GM19468 (cell line): ENCODE measurements around the gene DACT2.
"Not testable (repeated sequence)": the region's sequence is repeated elsewhere in the genome, so short reads cannot be mapped to it uniquely, and the experiment has no call there.

ENCODE experiments used
- ATAC-seq: cut with Tn5 transposase; IDR thresholded peaks from one replicate; pipeline ENCODE4 v1.9.1; 2021; ENCODE audit warnings: mild to moderate bottlenecking, moderate library complexity, moderate number of reproducible peaks; ENCODE audit not compliant: unreplicated experiment; ENCODE audit errors: extremely low read depth

DACT2 gene

DNA sequence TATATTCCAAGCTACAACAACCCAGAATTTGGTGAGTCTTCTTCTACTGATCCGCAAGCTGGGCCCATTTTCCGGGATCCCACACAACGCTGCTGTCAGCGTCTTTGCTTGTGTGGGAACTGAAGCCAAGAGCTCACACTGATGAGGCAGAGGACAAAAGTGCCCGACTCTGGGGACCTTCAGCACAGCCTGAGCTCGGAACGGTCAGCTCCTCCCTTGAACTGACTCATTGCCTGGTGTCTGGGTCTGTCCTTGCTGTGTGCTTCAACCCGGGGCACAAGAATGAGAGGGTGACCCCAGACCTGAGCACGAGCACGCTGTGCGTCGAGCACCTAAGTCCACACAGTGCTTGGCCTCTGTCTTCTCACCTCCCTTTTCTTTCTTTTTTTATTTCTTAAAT, 33.5 kb downstream of the DACT2 start:
- no peak for ATAC-seq

DNA sequence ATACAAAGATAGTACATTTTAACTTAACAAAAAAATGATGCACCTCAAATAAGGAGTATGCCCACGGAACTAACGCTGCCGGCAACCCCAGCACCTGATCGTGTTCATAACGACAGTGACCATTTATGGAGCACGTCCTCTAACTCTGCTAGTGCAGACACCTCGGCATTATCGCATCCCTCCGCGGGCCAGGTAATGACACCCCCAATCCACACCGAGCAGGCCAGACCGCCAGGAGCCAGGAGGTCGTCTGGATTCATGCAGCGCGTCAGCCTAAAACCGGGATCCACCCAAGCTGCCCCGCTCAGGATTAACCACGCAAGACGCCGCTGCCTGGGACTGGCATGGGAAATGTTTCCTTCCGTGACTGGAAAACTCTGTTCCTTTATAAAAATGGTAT, 34.1 kb downstream of the DACT2 start:
- no peak for ATAC-seq

GRCh38 chr6:168284187-168284586, 35.4 kb downstream of the DACT2 start:
- no peak for ATAC-seq

GRCh38 chr6:168283686-168284025, 35.9 kb downstream of the DACT2 start:
- ATAC-seq = no peak

GRCh38 chr6:168282985-168283685, 36.4 kb downstream of the DACT2 start:
- no peak for ATAC-seq

GRCh38 chr6:168281826-168282225, 37.8 kb downstream of the DACT2 start:
- no peak for ATAC-seq

DNA sequence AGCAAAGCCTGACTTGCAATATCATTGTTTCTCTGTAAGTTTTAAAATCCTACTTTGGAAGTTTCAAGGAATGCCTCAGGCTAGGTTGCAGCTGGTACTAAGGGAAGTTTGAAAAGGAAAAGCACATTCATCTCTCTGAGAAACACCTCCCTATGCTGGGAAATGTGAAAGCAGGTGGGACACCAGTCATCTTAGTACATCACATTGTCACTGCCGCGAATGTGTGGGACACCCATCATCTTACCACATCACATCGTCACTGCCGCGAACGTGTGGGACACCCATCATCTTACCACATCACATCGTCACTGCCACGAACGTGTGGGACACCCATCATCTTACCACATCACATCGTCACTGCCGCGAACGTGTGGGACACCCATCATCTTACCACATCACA, 38.3 kb downstream of the DACT2 start:
- not testable (repeated sequence) for ATAC-seq

GRCh38 chr6:168280899-168281245, 38.7 kb downstream of the DACT2 start:
- ATAC-seq = no peak

- no peak for ATAC-seq
Observed at GRCh38 chr6:168280020-168280898, 39.3 kb downstream of the DACT2 start.

- ATAC-seq = no peak
Observed at GRCh38 chr6:168279403-168279935, 40.1 kb downstream of the DACT2 start.

DNA sequence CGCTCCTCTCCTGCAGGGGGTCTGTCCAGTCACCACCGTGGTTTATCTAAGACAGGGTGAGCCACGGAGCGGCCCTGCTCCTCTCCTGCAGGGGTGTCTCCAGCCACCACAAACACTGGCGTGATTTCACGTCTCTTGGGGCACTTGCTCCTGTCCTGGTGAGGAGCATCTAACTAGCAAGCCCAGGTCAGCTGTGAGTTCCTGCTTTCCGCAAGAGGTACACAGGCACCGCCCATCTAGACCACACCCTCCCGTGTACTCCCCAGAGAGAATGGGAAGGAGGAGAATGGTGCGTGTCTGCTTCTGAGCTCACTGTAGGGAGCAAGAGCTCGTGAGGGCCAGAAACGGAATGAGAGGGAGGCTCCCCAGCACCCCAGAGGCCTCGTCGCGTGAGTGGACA, 40.7 kb downstream of the DACT2 start:
- ATAC-seq = no peak

DNA sequence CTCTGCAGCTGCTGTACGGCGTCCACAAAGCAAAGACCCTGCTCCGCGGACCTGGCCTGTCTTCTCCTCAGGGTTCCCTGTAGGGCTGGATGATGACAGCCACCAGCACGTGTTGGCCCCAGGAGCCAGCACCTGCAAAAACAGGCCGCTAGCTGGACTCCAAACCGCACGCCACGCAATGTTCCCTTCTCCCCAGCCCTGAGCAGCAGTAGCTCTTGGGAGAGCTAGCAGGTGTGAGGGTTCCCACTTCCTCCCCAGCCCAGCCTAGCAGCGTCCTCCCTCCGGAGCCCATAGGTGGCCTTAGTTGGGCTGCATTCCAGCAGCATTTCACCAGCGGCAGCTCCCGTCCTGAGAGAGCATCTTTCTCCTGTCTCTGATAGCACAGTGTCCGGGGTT, 42.3 kb downstream of the DACT2 start:
- ATAC-seq = no peak

DNA sequence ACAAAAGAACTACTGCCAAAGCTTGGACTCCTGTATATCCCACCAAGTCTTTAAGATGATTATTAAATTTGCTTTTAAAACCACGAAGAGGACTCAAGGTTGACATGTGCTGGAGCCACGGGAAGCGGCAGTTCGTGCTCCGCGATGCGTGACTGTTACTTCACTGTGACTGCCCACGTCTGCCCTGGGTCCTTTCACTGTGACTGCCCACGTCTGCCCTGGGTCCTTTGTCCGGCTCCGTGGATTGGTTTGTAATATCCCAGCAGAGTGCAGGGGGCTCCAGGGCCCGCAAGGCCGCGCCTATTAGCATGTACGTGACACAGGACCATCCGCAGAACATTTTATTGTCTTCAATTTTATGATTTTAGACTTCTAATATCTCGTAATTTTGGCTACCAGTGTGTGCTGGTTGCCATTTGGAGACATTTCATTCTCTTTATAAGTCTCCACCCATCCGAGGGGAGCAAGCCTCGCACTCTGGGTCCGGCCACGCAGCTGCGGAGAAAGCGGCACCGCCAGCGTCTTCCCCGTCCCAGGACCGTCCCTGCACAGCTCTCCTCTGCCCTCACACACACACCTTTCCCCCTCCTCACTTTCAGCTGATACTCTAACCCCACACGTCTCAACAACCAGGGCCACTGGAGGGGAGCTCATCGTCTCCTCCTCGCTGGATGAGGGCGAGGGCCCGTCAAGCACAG, 42.9 kb downstream of the DACT2 start:
- ATAC-seq = no peak

- no peak for ATAC-seq
Observed at GRCh38 chr6:168275168-168275567, 44.4 kb downstream of the DACT2 start.

- no peak for ATAC-seq
Observed at GRCh38 chr6:168274037-168274952, 45.3 kb downstream of the DACT2 start.

- ATAC-seq = no peak
Observed at GRCh38 chr6:168273441-168274036, 46.0 kb downstream of the DACT2 start.

- no peak for ATAC-seq
Observed at GRCh38 chr6:168272415-168273325, 46.9 kb downstream of the DACT2 start.
